ENCODE results near the gene ALG5.

DNA sequence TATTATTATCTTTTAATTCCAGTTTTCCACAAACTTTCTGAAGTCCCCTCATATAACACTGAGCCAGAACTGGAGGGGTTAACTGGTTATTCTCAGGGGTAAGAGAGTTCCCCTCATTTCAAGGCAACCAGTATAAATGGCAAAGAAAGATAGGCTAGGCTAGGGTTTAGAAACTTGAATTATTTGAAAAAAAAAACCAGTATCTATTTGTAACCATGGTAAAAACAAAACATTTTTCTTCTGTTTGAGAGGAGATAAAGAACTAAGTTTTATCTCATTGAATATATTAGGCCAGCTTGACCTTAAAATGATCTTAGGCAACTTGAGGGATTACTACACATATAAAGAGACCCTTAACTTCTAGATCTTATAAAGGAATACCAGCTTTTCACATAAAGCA lies 40.8 kb upstream of the ALG5 start:
- TF ChIP-seq, protein P1, sequence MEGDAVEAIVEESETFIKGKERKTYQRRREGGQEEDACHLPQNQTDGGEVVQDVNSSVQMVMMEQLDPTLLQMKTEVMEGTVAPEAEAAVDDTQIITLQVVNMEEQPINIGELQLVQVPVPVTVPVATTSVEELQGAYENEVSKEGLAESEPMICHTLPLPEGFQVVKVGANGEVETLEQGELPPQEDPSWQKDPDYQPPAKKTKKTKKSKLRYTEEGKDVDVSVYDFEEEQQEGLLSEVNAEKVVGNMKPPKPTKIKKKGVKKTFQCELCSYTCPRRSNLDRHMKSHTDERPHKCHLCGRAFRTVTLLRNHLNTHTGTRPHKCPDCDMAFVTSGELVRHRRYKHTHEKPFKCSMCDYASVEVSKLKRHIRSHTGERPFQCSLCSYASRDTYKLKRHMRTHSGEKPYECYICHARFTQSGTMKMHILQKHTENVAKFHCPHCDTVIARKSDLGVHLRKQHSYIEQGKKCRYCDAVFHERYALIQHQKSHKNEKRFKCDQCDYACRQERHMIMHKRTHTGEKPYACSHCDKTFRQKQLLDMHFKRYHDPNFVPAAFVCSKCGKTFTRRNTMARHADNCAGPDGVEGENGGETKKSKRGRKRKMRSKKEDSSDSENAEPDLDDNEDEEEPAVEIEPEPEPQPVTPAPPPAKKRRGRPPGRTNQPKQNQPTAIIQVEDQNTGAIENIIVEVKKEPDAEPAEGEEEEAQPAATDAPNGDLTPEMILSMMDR (IDR thresholded peaks at IDR 0.05), result no peak
- no peak for TF ChIP-seq POLR2AphosphoS5 (IDR thresholded peaks at IDR 0.05)

All from sigmoid colon (tissue), 4 donors.